Activated naive CD4-positive, alpha-beta T cell treated with anti-CD3 and anti-CD28 coated beads, Interleukin-2, amount 10 ng/mL, durations not matched to agents 7 days and 5 days (primary cell): ENCODE measurements around the gene ARHGEF11.
A peak's percentile ranks its signal among the peaks of the same experiment; 100 is the strongest.

Experiments
- CTCF ChIA-PET: fragments of 350-600 bp; sonication (Branson Sonifier 250); formaldehyde crosslinking; loops from one replicate; lab custom pipeline; 2021; ENCODE audit warnings: antibody characterized with exemption; lab: Charles Lee
- DNase-seq: peaks from one replicate; pipeline ENCODE4 v3.0.0-alpha.2; 2020
- H3K27ac Mint-ChIP-seq: one replicate; pipeline ENCODE4 v1.8.0; 2021; ENCODE audit warnings: mild to moderate bottlenecking, moderate library complexity, mixed read lengths
- H3K27me3 Mint-ChIP-seq: one replicate; pipeline ENCODE4 v1.8.0; 2021; ENCODE audit warnings: mild to moderate bottlenecking, mixed read lengths
- H3K36me3 Mint-ChIP-seq: one replicate; pipeline ENCODE4 v1.8.0; 2021; ENCODE audit warnings: mixed read lengths
- H3K4me1 Mint-ChIP-seq: one replicate; pipeline ENCODE4 v1.8.0; 2021; ENCODE audit warnings: mixed read lengths
- H3K4me3 Mint-ChIP-seq: one replicate; pipeline ENCODE4 v1.8.0; 2021; ENCODE audit warnings: mild to moderate bottlenecking, moderate library complexity, mixed read lengths
- H3K9me3 Mint-ChIP-seq: one replicate; pipeline ENCODE4 v1.8.0; 2021; ENCODE audit warnings: mixed read lengths

The ARHGEF11 gene

DNA sequence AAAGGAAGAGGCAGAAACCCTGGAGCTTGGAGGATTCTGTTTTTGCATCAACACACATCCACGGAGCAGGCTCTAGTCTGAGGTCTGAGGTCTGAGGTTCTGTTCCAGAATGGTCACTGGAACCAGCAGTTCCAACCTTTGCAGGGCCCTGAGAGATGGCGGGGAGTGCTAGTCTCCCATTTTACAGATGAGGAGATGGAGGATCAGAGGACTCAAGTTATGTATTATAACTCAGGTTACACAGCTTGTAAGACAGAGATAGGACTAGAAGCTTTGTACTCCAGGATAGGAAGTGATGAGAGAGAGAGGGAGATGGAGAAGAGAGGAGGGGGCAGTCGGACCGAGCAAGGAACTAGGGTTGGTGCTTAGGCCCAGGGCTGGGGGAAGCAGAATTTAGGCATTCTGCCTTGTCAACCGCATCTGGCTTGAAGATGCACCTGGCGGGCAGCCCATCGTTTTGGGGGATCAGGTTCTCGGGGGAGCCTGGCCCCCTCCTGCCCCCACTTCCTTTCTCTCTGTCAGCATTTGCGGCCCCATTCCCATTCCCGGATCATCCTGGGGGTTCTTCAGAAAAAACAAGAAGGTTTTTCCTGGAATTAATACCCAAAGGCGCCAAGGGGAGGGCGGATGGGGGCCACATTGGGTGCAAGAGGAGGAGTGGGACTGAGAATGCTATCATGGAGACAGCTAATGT lies 146.4 kb downstream of the ARHGEF11 start:
- Mint-ChIP-seq H3K4me1 (peaks cover 21% of the 10 kb centered on the region), H3K36me3 (no peaks in the 10 kb centered on the region)

DNA sequence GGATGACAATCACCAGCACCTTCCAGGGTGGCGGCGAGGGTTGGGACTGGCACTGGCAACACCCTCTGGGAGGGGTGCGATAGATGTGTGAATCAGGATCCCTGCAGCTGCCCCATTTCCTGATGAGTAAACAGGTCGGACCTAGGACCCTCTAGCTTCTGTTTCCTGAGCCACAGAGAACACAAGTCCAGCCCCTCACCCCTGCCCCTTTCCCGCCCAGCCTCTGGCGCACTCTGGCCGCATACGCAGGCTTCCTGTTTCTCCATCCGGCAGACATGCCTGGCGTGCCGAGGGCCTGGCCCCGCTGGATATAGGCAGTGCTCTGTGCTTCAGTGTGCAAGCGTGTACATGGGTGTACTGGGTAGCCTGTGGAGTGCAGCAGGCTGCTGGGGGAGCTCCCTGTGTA lies 147.4 kb downstream of the ARHGEF11 start:
- Mint-ChIP-seq H3K4me3 (no peak overlapping the region), H3K36me3 (no peaks in the 10 kb centered on the region), H3K27me3 (peaks cover 92% of the 10 kb centered on the region), H3K9me3 (no peaks in the 10 kb centered on the region), H3K4me1 (peaks cover 26% of the 10 kb centered on the region), H3K27ac (no peak overlapping the region)
- DNase-seq = peak; percentile 49
- CTCF ChIA-PET = interaction anchor here (1.4 to 4.5 kb wide), 2 partner anchors 8 to 13 kb away, joined by 6 to 31 read pairs; no protein-coding TSS in a partner anchor

More for the DNA sequence above, 146.4 kb downstream of the ARHGEF11 start:
- Mint-ChIP-seq H3K27ac (no peak overlapping the region), H3K4me3 (no peak overlapping the region), H3K9me3 (no peaks in the 10 kb centered on the region), H3K27me3 (peaks cover 92% of the 10 kb centered on the region)
- CTCF ChIA-PET = interaction anchor here (0.6 to 4.5 kb wide), 3 partner anchors 9 to 103 kb away, joined by 3 to 31 read pairs (median 6); no protein-coding TSS in a partner anchor
- DNase-seq = no peak

DNA sequence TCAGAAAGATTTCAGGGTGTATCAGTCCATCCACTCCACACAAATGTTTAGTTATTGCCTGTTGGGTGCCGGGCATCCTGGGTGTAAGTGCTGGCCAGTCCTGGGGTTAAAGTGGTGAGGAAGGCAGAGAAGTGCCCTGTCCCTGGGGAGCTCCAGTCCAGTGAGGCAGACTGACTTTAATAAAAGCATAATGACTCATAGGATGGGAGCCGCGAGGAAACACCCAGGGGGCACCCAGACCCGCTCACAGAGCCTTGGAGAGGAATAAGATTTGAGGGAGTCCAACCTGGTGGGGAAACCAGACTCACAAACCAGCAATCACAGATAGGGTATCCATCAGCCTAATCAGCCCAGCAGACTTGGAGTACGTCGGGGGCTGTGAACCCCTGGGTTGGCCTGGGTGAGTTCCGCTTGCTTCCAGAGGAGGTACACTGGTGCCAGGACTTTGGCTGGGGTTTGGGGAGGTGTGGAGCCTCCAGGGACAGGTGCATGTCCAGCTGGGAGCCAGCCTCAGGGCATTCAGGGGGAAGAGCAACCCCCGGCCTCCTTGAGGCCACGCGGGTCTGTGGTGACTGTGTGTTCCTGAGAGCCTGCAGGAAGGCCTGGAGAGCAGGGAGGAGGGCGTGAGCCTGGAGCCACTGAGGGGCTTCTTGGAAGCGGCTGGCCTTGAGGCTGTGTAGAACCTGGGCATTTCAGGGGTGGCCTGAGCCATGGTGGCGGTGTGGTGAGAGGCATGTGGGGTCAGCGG lies 148.3 kb downstream of the ARHGEF11 start:
- Mint-ChIP-seq H3K4me3 (no peak overlapping the region), H3K4me1 (peaks cover 30% of the 10 kb centered on the region), H3K27ac (no peak overlapping the region), H3K36me3 (no peaks in the 10 kb centered on the region), H3K27me3 (peaks cover 97% of the 10 kb centered on the region), H3K9me3 (no peaks in the 10 kb centered on the region)
- DNase-seq = no peak
- CTCF ChIA-PET = interaction anchor here (4.5 kb wide), 1 partner anchor 7 kb away, joined by 31 read pairs; no protein-coding TSS in a partner anchor

DNA sequence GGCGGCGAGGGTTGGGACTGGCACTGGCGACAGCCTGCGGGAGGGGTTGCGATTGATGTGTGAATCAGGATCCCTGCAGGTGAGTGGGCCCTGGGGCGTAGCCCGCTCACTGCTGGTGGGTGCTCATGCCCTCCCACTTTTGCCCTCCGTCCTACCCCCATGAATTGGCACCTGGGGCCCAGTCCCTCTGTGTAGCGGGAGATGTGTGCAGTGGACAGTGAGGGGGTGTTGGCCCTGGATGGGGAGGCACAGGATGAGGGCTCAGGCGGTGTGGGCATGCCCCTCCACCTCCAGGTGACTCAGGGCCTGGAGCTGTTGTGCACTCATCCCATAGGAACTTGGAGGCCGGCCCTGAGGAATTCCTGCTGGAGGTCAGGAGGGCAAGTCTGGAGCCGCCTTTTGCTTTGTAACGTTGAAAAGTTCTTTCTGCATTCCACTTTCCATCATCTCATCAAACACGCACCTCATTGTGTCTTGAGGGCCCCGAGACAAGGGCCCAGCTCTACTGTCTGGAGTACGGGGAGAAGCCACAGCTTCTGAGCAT lies 149.0 kb downstream of the ARHGEF11 start:
- CTCF ChIA-PET = no interaction called here
- H3K27ac Mint-ChIP-seq = no peak overlapping the region
- H3K27me3 Mint-ChIP-seq = peaks cover 99% of the 10 kb centered on the region
- no peak for DNase-seq
- H3K9me3 Mint-ChIP-seq = no peaks in the 10 kb centered on the region
- peaks cover 37% of the 10 kb centered on the region for H3K4me1 Mint-ChIP-seq
- no peaks in the 10 kb centered on the region for H3K36me3 Mint-ChIP-seq
- H3K4me3 Mint-ChIP-seq = no peak overlapping the region

GRCh38 chr1:156895927-156896326 lies 149.6 kb downstream of the ARHGEF11 start:
- no peak overlapping the region for H3K27ac Mint-ChIP-seq
- CTCF ChIA-PET = interaction anchor here (1.5 kb wide), 1 partner anchor 36 kb away, joined by 5 read pairs; the partner anchor contains the start of gene NTRK1
- H3K9me3 Mint-ChIP-seq = no peaks in the 10 kb centered on the region
- H3K27me3 Mint-ChIP-seq = peaks cover 99% of the 10 kb centered on the region
- no peak overlapping the region for H3K4me3 Mint-ChIP-seq
- peaks cover 41% of the 10 kb centered on the region for H3K4me1 Mint-ChIP-seq
- no peaks in the 10 kb centered on the region for H3K36me3 Mint-ChIP-seq
- DNase-seq = no peak

GRCh38 chr1:156895455-156895812 lies 150.1 kb downstream of the ARHGEF11 start:
- peaks cover 99% of the 10 kb centered on the region for H3K27me3 Mint-ChIP-seq
- no peaks in the 10 kb centered on the region for H3K36me3 Mint-ChIP-seq
- CTCF ChIA-PET = interaction anchor here (1.2 to 1.5 kb wide), 3 partner anchors 15 to 35 kb away, joined by 4 to 5 read pairs (median 5); partner anchors contain the start of gene NTRK1
- no peak for DNase-seq
- H3K4me3 Mint-ChIP-seq = no peak overlapping the region
- H3K27ac Mint-ChIP-seq = no peak overlapping the region
- H3K4me1 Mint-ChIP-seq = peaks cover 41% of the 10 kb centered on the region
- H3K9me3 Mint-ChIP-seq = no peaks in the 10 kb centered on the region

DNA sequence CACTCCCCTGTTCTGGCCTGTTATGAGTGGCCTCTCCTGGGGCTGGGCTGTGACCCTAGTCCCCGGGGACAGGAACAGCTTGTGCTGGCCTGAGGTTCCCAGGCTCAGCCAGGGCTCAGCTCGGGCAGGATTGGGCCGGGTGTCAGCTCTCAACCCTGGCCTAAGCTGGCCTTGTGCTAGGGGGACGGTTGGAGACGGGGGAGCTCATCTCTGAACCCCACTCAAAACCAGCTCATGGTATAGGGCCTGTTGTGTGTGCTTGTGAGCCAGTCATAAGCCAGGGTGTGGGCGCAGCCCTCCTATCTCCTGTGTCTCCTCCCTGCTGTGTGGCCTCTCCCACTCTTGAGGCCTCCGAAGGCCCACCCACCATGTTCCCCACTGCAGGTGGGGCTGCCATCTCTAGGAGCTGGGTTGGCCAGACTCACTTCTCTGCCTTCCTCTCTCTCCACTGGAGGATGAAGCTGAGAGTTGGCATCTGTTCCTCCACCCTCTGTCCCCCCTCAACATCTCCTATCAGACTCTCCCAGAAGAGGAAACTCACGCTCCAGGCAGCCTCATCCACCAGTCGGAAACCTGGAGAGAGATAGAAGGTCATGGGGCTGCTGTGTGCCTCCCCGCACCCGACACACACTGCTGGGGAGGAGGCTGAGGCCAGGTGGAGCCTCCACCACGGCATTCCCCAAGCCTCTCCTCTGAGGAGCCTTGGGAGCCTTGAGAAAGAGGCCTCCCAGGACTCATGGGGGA lies 150.7 kb downstream of the ARHGEF11 start:
- CTCF ChIA-PET = interaction anchor here (0.7 to 1.5 kb wide), 4 partner anchors 16 to 35 kb away, joined by 4 to 5 read pairs (median 4); partner anchors contain the start of gene NTRK1
- Mint-ChIP-seq H3K4me1 (peaks cover 41% of the 10 kb centered on the region), H3K27ac (no peak overlapping the region), H3K27me3 (peaks cover 98% of the 10 kb centered on the region), H3K9me3 (no peaks in the 10 kb centered on the region), H3K4me3 (no peak overlapping the region), H3K36me3 (no peaks in the 10 kb centered on the region)
- DNase-seq = no peak

- Mint-ChIP-seq H3K27ac (no peak overlapping the region), H3K36me3 (no peaks in the 10 kb centered on the region), H3K27me3 (peaks cover 94% of the 10 kb centered on the region), H3K9me3 (no peaks in the 10 kb centered on the region), H3K4me3 (no peak overlapping the region), H3K4me1 (peaks cover 41% of the 10 kb centered on the region)
- CTCF ChIA-PET = interaction anchor here (1.4 kb wide), 1 partner anchor 34 kb away, joined by 5 read pairs; no protein-coding TSS in a partner anchor
- DNase-seq = no peak
Observed at GRCh38 chr1:156894001-156894400, 151.5 kb downstream of the ARHGEF11 start.

GRCh38 chr1:156893048-156893953 lies 152.2 kb downstream of the ARHGEF11 start, which contains the start of gene PEAR1:
Gene PEAR1 (plus strand): TSS chr1:156893718. CDS start chr1:156903927, 10,209 bp downstream.
- Mint-ChIP-seq H3K36me3 (no peaks in the 10 kb centered on the region), H3K4me3 (peak within 1 kb of the TSS; percentile 59), H3K9me3 (no peaks in the 10 kb centered on the region), H3K27me3 (peaks cover 94% of the 10 kb centered on the region), H3K4me1 (peaks cover 36% of the 10 kb centered on the region), H3K27ac (no peak within 1 kb of the TSS)
- peak; percentile 38 for DNase-seq
- CTCF ChIA-PET = interaction anchor here (0.6 to 9.2 kb wide), 13 partner anchors 9 to 232 kb away, joined by 3 to 150 read pairs (median 5); partner anchors contain the start of genes INSRR, ISG20L2, LRRC71 and METTL25B

- peak overlapping the region; percentile 66 for H3K27ac Mint-ChIP-seq
- CTCF ChIA-PET = interaction anchor here (0.6 to 9.2 kb wide), 23 partner anchors 7 to 265 kb away, joined by 3 to 150 read pairs (median 4); partner anchors contain the start of genes INSRR, ISG20L2, LRRC71 and METTL25B
- no peaks in the 10 kb centered on the region for H3K9me3 Mint-ChIP-seq
- peak; percentile 92 for DNase-seq
- H3K36me3 Mint-ChIP-seq = no peaks in the 10 kb centered on the region
- peak overlapping the region; percentile 59 for H3K4me3 Mint-ChIP-seq
- H3K27me3 Mint-ChIP-seq = peaks cover 94% of the 10 kb centered on the region
- peaks cover 27% of the 10 kb centered on the region for H3K4me1 Mint-ChIP-seq
Observed at GRCh38 chr1:156892190-156893047, 153.1 kb downstream of the ARHGEF11 start.

GRCh38 chr1:156889802-156890580 lies 155.6 kb downstream of the ARHGEF11 start:
- Mint-ChIP-seq H3K36me3 (no peaks in the 10 kb centered on the region), H3K9me3 (no peaks in the 10 kb centered on the region), H3K4me3 (no peak overlapping the region), H3K27ac (no peak overlapping the region), H3K27me3 (peaks cover 93% of the 10 kb centered on the region), H3K4me1 (peaks cover 21% of the 10 kb centered on the region)
- DNase-seq = peak; percentile 74
- CTCF ChIA-PET = interaction anchor here (0.6 to 9.2 kb wide), 35 partner anchors 9 to 264 kb away, joined by 3 to 150 read pairs (median 4); partner anchors contain the start of genes HDGF, INSRR, ISG20L2 and LRRC71
